Smooth muscle cell of the coronary artery (primary cell): ENCODE results near the gene CHRDL1. TPM values are rescaled to one million over a fixed set of nuclear protein-coding genes. Genes with fewer than 3 reads are reported as not detected.

Source experiments
- total RNA-seq: library from RNA; depleted of rRNA; stranded (reverse); fragments of >200 nt; gene quantifications from 2 replicates; pipeline ENCODE4 v1.2.3, GENCODE V29; 2014; ENCODE audit warnings: low replicate concordance

Gene CHRDL1
- 15.2 TPM in 1 of 2 replicates, not detected in the other for total RNA-seq

DNA sequence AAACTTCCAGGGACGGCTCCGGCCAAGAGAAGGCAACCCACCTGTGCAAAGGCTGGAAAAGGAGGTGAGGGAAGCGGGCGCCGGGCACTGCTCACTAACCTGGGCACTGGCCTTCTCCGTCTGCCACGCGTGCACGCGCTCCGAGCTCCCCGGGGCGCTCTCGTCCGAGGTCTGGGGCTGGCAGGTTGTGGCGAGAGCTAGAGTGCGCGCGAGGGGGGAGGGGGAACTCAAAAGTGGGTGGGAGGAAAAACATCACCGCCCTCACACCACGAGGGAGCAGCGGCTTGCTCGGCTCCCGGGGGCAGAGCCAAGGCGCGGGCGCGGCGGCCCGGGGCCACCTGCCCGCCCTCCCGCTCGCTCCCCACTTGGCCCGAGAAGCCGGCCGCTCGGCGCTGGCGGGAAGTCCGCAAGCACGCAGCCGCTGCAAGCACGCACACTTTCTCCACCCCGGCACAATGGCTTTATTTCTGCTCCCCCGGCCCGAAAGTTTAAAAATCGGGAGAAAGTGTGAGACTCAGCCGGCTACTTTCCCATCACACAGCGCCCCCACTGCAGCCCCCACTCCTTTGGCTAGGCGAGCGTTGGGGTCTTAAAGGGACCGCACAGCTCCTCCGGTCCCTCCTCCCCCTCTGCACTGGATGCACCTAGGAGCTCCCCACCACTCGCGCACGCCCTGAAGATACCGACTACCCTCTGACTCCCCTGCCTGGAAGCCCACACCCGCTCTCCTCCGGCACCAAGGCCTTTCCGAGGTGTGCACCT, at the start of gene CHRDL1:
CHRDL1 (minus strand) TSS at position 173 of the 762 bp plus-strand sequence. CDS start 3,636 bp downstream, outside the sequence.

